ENCODE data around the gene IL15RA.

- no peak for TF ChIP-seq CTCF (IDR thresholded peaks at IDR 0.05)
- no peak for TF ChIP-seq POLR2A (IDR thresholded peaks at IDR 0.05)
- no peak for TF ChIP-seq POLR2AphosphoS5 (IDR thresholded peaks at IDR 0.05)
These were observed 7.3 kb downstream of the IL15RA start for GRCh38 chr10:5970066-5970465.
